Heart left ventricle (tissue), 13 donors: ENCODE measurements around the gene CRYZL1.

ENCODE experiments used
- POLR2A ChIP-seq, 2 donors: fragments of 450-650 bp; IDR thresholded peaks; one replicate each; pipeline ENCODE4 v1.6.1; 2017; ENCODE audit warnings: antibody characterized with exemption in 2 of 2, mild to moderate bottlenecking in 2 of 2, moderate library complexity in 2 of 2
- TF ChIP-seq, protein P1 (sequence below), 12 donors: fragments of 200-600 bp; sonication (generic) in 4 of 12; IDR thresholded peaks; one replicate each; pipeline versions ENCODE4 v1.5.0 to v1.8.0; 2018 to 2022; ENCODE audit warnings: antibody characterized with exemption in 12 of 12, mild to moderate bottlenecking in 5 of 12
- donor health status: ischemic (EF 13 %, LVEDD 7.1; RV severe dilation, severe dysfunction).
- donor health status: DM: no; HTN: yes; CAD: no.
- donor health status: DM: no; HTN: no; CAD: no.
- donor health status: ischemic (EF 25% LVEDD 6.9; RV normal size, moderate dysfunction).
- donor health status: ischemic (EF 25% LVEDD 5.7; RV mildly dilated, moderate dysfunction).
- donor health status: ischemic (EF 35%, LVEDD 5.7; RV mildly dilated, moderate dysfunction).
- donor health status: nonischemic (EF 11% LVEDD 7.7; RV severe dilation, severe dysfunction).
- donor health status: DM: yes; HTN: yes; CAD: no.
- donor health status: PGD.
- donor health status: ischemic (EF 29% LVEDD 5.4; RV normal size, mild dysfunction).
- donor health status: nonischemic (EF 23%, LVEDD 6.1; RV moderate dilation, normal function).

DNA sequence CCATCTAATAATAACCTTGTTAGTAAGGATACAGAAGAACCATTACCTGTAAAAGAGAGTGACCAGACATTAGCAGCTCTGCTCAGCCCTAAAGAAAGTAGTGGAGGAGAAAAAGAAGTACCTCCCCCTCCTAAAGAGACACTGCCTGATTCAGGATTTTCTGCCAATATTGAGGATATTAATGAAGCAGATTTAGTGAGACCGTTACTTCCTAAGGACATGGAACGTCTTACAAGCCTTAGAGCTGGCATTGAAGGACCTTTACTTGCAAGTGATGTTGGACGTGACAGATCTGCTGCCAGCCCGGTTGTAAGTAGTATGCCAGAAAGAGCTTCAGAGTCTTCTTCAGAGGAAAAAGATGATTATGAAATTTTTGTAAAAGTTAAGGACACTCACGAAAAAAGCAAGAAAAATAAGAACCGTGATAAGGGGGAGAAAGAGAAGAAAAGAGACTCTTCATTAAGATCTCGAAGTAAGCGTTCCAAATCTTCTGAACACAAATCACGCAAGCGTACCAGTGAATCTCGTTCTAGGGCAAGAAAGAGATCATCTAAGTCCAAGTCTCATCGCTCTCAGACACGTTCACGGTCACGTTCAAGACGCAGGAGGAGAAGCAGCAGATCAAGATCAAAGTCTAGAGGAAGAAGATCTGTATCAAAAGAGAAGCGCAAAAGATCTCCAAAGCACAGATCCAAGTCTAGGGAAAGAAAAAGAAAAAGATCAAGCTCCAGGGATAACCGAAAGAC lies 87.1 kb downstream of the CRYZL1 start:
- TF ChIP-seq, protein P1, sequence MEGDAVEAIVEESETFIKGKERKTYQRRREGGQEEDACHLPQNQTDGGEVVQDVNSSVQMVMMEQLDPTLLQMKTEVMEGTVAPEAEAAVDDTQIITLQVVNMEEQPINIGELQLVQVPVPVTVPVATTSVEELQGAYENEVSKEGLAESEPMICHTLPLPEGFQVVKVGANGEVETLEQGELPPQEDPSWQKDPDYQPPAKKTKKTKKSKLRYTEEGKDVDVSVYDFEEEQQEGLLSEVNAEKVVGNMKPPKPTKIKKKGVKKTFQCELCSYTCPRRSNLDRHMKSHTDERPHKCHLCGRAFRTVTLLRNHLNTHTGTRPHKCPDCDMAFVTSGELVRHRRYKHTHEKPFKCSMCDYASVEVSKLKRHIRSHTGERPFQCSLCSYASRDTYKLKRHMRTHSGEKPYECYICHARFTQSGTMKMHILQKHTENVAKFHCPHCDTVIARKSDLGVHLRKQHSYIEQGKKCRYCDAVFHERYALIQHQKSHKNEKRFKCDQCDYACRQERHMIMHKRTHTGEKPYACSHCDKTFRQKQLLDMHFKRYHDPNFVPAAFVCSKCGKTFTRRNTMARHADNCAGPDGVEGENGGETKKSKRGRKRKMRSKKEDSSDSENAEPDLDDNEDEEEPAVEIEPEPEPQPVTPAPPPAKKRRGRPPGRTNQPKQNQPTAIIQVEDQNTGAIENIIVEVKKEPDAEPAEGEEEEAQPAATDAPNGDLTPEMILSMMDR (IDR thresholded peaks at IDR 0.05) = no peak
- no peak for TF ChIP-seq POLR2A (IDR thresholded peaks at IDR 0.05)
